Measurements from ENCODE around the gene STYK1.
A peak's percentile ranks its signal among the peaks of the same experiment; 100 is the strongest.

STYK1 gene

DNA sequence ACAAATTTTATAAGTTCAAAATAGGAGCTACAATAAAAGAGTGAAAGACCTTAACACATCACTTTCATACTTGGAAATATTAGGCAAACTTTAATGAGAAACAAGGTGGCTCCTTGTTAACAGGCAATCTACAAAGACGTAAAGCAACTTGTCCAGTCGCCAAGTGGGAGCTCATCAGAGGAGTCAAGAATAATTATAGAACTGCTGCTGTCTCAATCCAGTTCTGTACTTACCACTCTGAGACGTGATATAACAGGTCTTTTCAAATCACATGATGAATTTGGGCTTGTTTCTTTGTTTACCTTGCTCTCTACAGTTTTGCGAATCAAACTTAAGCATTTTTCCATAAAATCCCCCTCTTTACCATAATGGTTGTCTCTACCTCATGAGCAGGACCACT is 45.6 kb upstream of the STYK1 start:
- DNase-seq (ENCODE audit: low read depth): no peak
- no peak overlapping the region for H3K4me3 ChIP-seq (ENCODE audit: low read depth, low read length)
- TF ChIP-seq, protein P1, sequence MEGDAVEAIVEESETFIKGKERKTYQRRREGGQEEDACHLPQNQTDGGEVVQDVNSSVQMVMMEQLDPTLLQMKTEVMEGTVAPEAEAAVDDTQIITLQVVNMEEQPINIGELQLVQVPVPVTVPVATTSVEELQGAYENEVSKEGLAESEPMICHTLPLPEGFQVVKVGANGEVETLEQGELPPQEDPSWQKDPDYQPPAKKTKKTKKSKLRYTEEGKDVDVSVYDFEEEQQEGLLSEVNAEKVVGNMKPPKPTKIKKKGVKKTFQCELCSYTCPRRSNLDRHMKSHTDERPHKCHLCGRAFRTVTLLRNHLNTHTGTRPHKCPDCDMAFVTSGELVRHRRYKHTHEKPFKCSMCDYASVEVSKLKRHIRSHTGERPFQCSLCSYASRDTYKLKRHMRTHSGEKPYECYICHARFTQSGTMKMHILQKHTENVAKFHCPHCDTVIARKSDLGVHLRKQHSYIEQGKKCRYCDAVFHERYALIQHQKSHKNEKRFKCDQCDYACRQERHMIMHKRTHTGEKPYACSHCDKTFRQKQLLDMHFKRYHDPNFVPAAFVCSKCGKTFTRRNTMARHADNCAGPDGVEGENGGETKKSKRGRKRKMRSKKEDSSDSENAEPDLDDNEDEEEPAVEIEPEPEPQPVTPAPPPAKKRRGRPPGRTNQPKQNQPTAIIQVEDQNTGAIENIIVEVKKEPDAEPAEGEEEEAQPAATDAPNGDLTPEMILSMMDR (conservative IDR thresholded peaks at IDR 0.05; ENCODE audit: low read depth, low read length): no peak

DNA sequence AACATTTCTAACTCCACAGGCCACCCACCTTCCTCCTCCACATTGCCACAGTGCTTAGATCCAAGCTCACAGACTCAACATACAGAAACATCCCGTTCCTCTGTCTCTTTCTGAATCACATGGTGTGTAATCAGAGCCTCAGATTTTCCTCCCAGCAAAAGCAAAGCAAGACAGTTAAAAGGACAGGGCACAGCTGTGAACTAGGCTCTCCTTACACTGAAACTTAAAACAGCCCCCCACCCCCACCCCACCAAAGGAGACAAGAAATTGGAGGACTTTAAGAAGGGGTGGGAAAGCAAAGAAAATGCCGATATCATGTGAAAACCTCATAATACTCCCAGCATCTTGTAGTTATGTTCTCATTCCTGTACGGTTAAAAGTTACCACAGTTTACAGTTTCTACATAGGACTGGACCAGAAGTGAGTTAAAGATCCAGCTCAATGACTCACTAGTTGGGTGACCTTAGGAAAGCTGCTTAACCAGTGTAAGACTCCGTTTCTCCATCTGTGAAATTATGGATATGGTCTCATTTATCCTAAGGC is 44.5 kb upstream of the STYK1 start:
- peak; percentile 90 for DNase-seq (ENCODE audit: low read depth)
- TF ChIP-seq, protein P1 (conservative IDR thresholded peaks at IDR 0.05; ENCODE audit: low read depth, low read length): no peak
- H3K4me3 ChIP-seq (ENCODE audit: low read depth, low read length): peak overlapping the region; percentile 42

DNA sequence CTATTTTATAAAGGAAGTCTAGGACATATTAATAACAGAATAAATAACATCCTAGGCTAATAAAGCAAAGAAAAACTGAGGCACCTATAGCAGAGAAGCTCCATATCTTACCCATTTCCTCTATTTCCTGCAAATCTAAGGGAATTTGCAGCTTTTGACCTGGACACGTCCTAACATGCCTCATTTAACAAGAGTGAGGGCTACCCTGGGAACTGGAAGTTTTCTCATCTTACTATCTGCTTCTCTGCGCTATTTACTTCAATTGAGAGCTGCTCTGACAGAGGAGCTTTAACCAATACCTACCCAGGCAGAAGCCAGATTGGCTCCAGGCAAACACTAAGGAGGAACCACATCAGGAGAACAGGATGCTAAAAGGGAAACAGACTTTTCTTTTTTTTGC is 43.6 kb upstream of the STYK1 start:
- H3K4me3 ChIP-seq (ENCODE audit: low read depth, low read length): peak overlapping the region; percentile 42
- DNase-seq (ENCODE audit: low read depth): peak; percentile 68
- TF ChIP-seq, protein P1 (conservative IDR thresholded peaks at IDR 0.05; ENCODE audit: low read depth, low read length): no peak

DNA sequence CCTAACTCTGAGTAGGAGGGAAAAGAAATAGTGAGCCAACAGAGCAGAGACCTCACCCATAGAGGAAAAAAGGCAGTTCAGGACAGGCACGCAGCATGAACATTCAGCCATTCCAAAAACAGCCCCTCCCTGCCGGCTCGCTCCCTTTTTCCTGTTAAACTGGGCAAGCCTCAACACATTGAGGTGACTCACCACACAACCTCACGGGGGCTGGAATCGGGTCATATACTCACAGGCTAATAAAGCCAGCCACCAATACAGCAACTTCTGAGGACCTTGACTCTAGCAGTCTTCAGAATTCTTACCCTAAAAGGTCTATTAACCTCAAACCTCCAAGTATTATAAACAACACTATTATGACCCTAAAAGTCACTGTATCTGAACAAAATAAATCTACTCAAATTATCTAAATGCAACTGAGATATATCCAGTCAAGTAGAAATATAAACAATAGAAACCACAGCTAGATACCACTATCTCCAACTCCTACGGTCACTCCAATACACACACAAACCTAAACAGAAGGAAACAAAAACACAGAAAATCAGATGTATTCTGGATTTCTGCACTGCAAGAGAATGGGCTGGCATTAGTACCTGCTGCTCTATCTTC is 43.0 kb upstream of the STYK1 start:
- peak overlapping the region; percentile 42 for H3K4me3 ChIP-seq (ENCODE audit: low read depth, low read length)
- TF ChIP-seq, protein P1 (conservative IDR thresholded peaks at IDR 0.05; ENCODE audit: low read depth, low read length): no peak
- DNase-seq (ENCODE audit: low read depth): peak; percentile 89

DNA sequence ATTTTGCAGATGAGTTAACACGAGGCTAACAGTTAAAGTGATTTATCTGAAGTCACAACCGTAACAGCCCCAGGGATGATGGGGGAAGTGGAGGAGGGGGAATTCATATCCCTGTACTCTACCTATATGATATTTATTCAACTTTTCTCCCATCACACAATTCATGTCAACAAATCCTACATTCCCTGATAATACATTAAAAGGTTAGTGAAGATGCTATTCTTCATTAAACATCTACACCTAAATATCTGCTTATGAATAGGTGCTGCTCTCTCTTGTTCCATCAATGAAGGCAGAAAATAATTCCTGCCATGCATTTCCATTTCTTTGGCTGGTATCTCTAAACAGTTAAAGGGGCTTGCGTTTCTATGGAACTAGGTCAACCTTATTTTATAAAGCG is 42.4 kb upstream of the STYK1 start:
- no peak for DNase-seq (ENCODE audit: low read depth)
- TF ChIP-seq, protein P1 (conservative IDR thresholded peaks at IDR 0.05; ENCODE audit: low read depth, low read length): no peak
- H3K4me3 ChIP-seq (ENCODE audit: low read depth, low read length): peak overlapping the region; percentile 38

DNA sequence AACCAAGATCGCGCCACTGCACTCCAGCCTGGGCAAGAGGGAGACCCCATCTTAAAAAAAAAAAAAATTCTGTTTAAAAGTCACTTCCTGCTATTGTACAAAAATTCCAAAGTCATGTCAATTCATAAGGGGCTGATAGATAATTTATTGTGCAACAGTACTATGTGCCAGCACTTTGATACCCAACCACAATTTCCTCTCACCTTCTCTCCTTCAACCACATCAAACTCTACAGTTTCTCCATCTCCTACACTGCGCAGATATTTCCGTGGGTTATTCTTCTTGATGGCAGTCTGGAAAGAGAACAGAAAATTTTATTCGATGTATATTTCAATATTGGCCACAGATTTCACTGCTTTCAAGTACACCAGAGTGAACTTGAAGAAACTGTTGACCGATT is 41.6 kb upstream of the STYK1 start:
- TF ChIP-seq, protein P1 (conservative IDR thresholded peaks at IDR 0.05; ENCODE audit: low read depth, low read length): no peak
- no peak for DNase-seq (ENCODE audit: low read depth)
- H3K4me3 ChIP-seq (ENCODE audit: low read depth, low read length): no peak overlapping the region

DNA sequence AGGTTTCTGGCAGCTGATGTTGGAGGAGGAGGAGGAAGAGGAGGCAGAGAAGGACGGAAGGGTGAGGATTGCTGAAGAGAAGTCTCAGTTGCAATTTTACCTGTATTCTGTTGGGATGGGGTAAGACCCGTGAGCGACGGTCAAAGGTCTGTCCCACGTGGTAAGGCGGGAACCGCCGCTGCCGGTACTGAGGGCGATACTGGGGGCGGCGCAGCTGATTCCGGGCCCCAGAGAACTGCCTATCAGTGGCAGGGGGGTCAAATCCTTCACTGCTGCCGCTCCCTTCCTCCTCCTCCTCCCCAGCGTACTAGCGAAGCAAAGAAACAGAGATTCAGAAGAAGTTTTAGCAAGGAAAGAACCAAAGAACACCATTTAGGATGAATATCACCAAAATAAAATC is 36.0 kb upstream of the STYK1 start:
- H3K4me3 ChIP-seq (ENCODE audit: low read depth, low read length): no peak overlapping the region
- DNase-seq (ENCODE audit: low read depth): no peak
- TF ChIP-seq, protein P1 (conservative IDR thresholded peaks at IDR 0.05; ENCODE audit: low read depth, low read length): no peak

All from choroid plexus epithelial cell (primary cell).